DOHH2 (cell line): ENCODE measurements around the gene SERPINB2.

Experiments
- H3F3A ChIP-seq: fragments of 200-600 bp; sonication (generic), shearing (Covaris generic); 2 replicates; pipeline ENCODE4 v1.6.0; 2016; ENCODE audit warnings: antibody characterized with exemption, mild to moderate bottlenecking; ENCODE audit not compliant: control insufficient read depth, insufficient read depth
- H3K27ac ChIP-seq: fragments of 200-600 bp; sonication (generic); 2 replicates; pipeline ENCODE4 v1.5.1; 2014; ENCODE audit warnings: low read depth, mild to moderate bottlenecking, low read length, moderate library complexity
- H3K27me3 ChIP-seq: fragments of 200-600 bp; sonication (generic); 2 replicates; pipeline ENCODE4 v1.6.1; 2014; ENCODE audit warnings: mild to moderate bottlenecking, low read length, mixed read lengths; ENCODE audit not compliant: control insufficient read depth
- H3K36me3 ChIP-seq: fragments of 200-600 bp; sonication (generic); 2 replicates; pipeline ENCODE4 v1.6.1; 2014; ENCODE audit warnings: mild to moderate bottlenecking, low read length, moderate library complexity, mixed read lengths; ENCODE audit not compliant: control insufficient read depth
- H3K4me1 ChIP-seq: fragments of 200-600 bp; sonication (generic); 2 replicates; pipeline ENCODE4 v1.6.1; 2014; ENCODE audit warnings: mild to moderate bottlenecking, low read length, mixed read lengths; ENCODE audit not compliant: control insufficient read depth
- H3K4me2 ChIP-seq: fragments of 200-600 bp; sonication (generic); 2 replicates; pipeline ENCODE4 v1.6.0; 2014; ENCODE audit warnings: mild to moderate bottlenecking, low read length, moderate library complexity
- H3K4me3 ChIP-seq: fragments of 200-600 bp; sonication (generic); 2 replicates; pipeline ENCODE4 v1.5.1; 2014; ENCODE audit warnings: mild to moderate bottlenecking, low read length, mixed read lengths
- H3K79me2 ChIP-seq: fragments of 200-600 bp; sonication (generic); 2 replicates; pipeline ENCODE4 v1.6.1; 2014; ENCODE audit warnings: mild to moderate bottlenecking, low read length, mixed read lengths; ENCODE audit not compliant: control insufficient read depth
- H3K9me2 ChIP-seq: fragments of 200-600 bp; sonication (generic); replicated peaks from 2 replicates; pipeline ENCODE4 v1.6.1; 2014; ENCODE audit warnings: mild to moderate bottlenecking, low read length, mixed read lengths; ENCODE audit not compliant: control insufficient read depth
- H3K9me3 ChIP-seq: fragments of 200-600 bp; sonication (generic); 2 replicates; pipeline ENCODE4 v1.6.1; 2014; ENCODE audit warnings: antibody characterized with exemption, low read length, mixed read lengths; ENCODE audit not compliant: control insufficient read depth, insufficient read depth
- H4K20me1 ChIP-seq: fragments of 200-600 bp; sonication (generic); 2 replicates; pipeline ENCODE4 v1.6.0; 2014; ENCODE audit warnings: low read depth, mild to moderate bottlenecking, antibody characterized with exemption, low read length, moderate library complexity; ENCODE audit not compliant: control insufficient read depth, insufficient read depth
- EZH2phosphoT487 ChIP-seq: fragments of 200-600 bp; sonication (generic); IDR thresholded peaks from 2 replicates; pipeline ENCODE4 v1.6.1; 2017; ENCODE audit warnings: borderline replicate concordance, mild to moderate bottlenecking, antibody characterized with exemption, low read length, moderate library complexity, mixed read lengths
- TF ChIP-seq, protein P1 (sequence below): fragments of 200-600 bp; sonication (generic); IDR thresholded peaks from one replicate; pipeline ENCODE4 v1.5.1; 2014; ENCODE audit warnings: antibody characterized with exemption, mild to moderate bottlenecking, low read depth, low read length; ENCODE audit not compliant: poor library complexity, severe bottlenecking

SERPINB2 gene

DNA sequence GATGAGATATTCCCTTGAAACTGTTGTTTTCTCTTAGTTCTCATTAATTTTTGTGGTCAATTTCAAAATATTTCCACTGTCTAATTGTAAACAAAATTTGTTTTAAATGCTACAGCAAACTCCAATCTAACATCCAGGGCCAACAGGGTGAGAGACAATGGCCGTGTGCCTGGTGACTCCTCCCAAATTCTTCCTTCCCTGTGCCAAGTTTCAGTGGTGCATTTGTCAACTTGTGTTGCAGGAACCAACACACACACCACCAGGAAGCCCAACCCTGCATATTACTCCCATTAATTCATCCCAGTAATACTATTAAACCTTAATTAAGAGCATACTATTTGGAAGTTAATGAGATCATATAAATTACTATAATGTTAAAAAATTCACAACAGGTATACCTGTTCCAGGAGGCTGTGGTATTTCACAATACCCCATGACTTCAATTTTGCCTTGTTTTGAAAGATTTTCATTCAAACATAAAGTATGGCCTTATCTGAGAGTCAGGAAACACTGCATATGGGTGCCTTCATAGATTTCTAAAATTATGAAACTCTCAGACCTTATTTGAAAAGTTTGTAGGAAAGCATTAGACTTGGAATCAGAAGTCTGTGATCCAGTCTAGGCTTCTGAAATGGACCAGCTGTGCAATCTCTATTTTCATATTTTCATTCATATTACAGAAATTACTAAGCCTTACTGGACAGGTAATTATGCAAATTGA is 1.1 kb downstream of the SERPINB2 start:
- no peaks in the 10 kb centered on the region for H3K9me2 ChIP-seq
- H3K79me2 ChIP-seq, result no peaks in the 10 kb centered on the region

DNA sequence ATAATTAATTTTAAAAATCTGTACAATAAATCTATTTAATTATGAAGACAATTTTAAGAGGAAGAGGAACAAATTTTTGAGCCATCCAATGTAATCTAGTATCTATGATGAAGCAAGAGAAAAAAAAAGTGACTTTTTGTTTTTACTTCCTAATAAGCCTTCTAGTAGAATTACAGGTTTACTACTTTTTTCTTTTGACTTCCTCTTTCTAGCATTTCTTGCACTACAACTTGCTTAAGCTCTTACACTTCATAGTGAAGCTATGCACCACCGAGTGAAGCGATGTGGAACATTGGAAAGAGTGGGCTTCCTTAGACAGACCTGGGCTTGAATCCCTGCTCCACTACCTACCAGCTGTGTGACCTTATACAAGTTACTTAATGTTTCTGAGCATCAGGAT is 2.1 kb downstream of the SERPINB2 start:
- H3K4me1 ChIP-seq, result no peaks in the 10 kb centered on the region
- H3K9me3 ChIP-seq, result no peaks in the 10 kb centered on the region
- H3K36me3 ChIP-seq, result no peaks in the 10 kb centered on the region
- no peaks in the 10 kb centered on the region for H4K20me1 ChIP-seq
- no peaks in the 10 kb centered on the region for H3K79me2 ChIP-seq
- H3F3A ChIP-seq, result no peaks in the 10 kb centered on the region
- H3K27me3 ChIP-seq, result peaks cover 11% of the 10 kb centered on the region
- H3K9me2 ChIP-seq, result no peaks in the 10 kb centered on the region
- no peak overlapping the region for H3K4me3 ChIP-seq
- no peak overlapping the region for H3K4me2 ChIP-seq
- TF ChIP-seq, protein P1, sequence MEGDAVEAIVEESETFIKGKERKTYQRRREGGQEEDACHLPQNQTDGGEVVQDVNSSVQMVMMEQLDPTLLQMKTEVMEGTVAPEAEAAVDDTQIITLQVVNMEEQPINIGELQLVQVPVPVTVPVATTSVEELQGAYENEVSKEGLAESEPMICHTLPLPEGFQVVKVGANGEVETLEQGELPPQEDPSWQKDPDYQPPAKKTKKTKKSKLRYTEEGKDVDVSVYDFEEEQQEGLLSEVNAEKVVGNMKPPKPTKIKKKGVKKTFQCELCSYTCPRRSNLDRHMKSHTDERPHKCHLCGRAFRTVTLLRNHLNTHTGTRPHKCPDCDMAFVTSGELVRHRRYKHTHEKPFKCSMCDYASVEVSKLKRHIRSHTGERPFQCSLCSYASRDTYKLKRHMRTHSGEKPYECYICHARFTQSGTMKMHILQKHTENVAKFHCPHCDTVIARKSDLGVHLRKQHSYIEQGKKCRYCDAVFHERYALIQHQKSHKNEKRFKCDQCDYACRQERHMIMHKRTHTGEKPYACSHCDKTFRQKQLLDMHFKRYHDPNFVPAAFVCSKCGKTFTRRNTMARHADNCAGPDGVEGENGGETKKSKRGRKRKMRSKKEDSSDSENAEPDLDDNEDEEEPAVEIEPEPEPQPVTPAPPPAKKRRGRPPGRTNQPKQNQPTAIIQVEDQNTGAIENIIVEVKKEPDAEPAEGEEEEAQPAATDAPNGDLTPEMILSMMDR, result no peak
- no peak for TF ChIP-seq EZH2phosphoT487
- no peak overlapping the region for H3K27ac ChIP-seq

More for the DNA sequence above, 1.1 kb downstream of the SERPINB2 start:
- Histone ChIP-seq H3K36me3 (no peaks in the 10 kb centered on the region), H3K4me1 (no peaks in the 10 kb centered on the region), H4K20me1 (no peaks in the 10 kb centered on the region), H3K27me3 (peaks cover 11% of the 10 kb centered on the region), H3K27ac (no peak overlapping the region), H3K4me3 (no peak overlapping the region), H3F3A (no peaks in the 10 kb centered on the region), H3K4me2 (no peak overlapping the region), H3K9me3 (no peaks in the 10 kb centered on the region)
- TF ChIP-seq EZH2phosphoT487, result no peak

DNA sequence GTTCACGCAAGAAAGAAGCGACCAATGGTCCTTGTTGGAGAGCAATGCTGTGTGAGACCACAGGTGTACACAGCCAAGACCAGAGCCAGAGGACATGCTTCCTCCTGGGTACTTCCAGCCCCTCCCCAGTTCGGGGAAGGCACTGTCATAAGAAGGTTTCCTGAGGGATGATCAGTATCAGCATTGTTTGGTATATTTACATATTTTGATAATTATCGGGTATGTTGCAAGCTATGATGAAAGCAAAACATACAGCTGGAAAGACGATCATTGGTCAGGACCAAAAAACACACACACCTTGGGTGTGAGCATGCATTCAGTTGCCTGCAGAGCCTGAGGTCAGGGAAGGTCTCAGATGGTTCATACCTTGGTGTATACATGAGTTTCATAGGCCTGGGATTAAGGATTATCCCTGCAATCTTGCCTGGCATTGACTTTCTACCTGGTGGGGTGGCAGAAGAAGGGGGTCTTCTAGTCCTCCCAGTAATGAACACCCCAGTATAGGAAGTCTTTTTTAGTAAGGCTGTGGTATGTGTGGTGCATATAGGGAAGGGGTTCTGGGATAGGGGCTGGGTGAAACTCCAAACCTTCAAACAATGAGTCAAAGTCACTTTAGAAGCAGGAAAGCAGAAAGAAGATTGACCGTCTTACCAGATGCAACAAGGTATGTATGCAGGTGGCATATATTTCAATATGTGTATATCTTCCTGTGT is 2.9 kb downstream of the SERPINB2 start:
- Histone ChIP-seq H3K9me3 (no peaks in the 10 kb centered on the region), H3K9me2 (no peaks in the 10 kb centered on the region), H3K4me3 (no peak overlapping the region), H3K36me3 (no peaks in the 10 kb centered on the region), H3K4me1 (no peaks in the 10 kb centered on the region), H3K27ac (no peak overlapping the region), H3K27me3 (peaks cover 12% of the 10 kb centered on the region; the same call in 1 of the 2 replicates), H3F3A (no peaks in the 10 kb centered on the region), H3K79me2 (no peaks in the 10 kb centered on the region), H4K20me1 (no peaks in the 10 kb centered on the region), H3K4me2 (no peak overlapping the region)
- TF ChIP-seq EZH2phosphoT487, result no peak
- TF ChIP-seq, protein P1, result no peak

DNA sequence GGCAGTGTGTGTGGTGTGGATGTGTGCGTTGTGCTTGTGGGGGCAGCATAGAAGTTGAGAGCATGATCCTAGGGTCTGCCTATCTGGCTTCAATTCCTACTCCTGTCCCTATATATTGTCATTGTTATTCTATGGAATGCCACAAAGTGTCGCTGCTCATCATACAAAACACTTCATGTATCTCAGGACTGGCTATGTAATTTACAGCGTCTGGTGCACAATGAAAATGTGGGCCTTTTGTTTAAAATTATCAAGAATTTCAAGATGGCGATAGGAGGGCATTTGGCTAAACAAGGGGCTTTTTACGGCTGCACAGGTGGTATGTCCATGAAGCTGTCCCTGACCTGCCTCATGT is 3.4 kb downstream of the SERPINB2 start:
- Histone ChIP-seq H3K4me3 (no peak overlapping the region), H3K27ac (no peak overlapping the region), H4K20me1 (no peaks in the 10 kb centered on the region), H3K9me3 (no peaks in the 10 kb centered on the region), H3K9me2 (no peaks in the 10 kb centered on the region), H3K4me2 (no peak overlapping the region), H3F3A (no peaks in the 10 kb centered on the region), H3K27me3 (peaks cover 14% of the 10 kb centered on the region; the same call in 1 of the 2 replicates), H3K79me2 (no peaks in the 10 kb centered on the region), H3K36me3 (no peaks in the 10 kb centered on the region), H3K4me1 (no peaks in the 10 kb centered on the region)
- TF ChIP-seq, protein P1, result peak; percentile 55
- no peak for TF ChIP-seq EZH2phosphoT487
